Osteoblast (primary cell): ENCODE measurements around the gene HOXC10. TPM values are rescaled to one million over a fixed set of nuclear protein-coding genes. Genes with fewer than 3 reads are reported as not detected.

Experiments used
- DNase-seq: peaks from one replicate; pipeline ENCODE4 v3.0.0; 2011; ENCODE audit warnings: low spot score, mixed read lengths; ENCODE audit not compliant: insufficient read length; ENCODE audit errors: missing footprints
- H2AFZ ChIP-seq: 2 replicates; pipeline ENCODE4 v1.6.0; 2011; ENCODE audit warnings: mild to moderate bottlenecking, low read length
- H3K27ac ChIP-seq: 2 replicates; pipeline ENCODE4 v1.5.1; 2011; ENCODE audit warnings: mild to moderate bottlenecking, low read depth, low read length, moderate library complexity
- H3K27me3 ChIP-seq: 2 replicates; pipeline ENCODE4 v1.6.0; 2012; ENCODE audit warnings: mild to moderate bottlenecking, control low read depth, inconsistent platforms, low read length, moderate library complexity; ENCODE audit not compliant: insufficient read depth
- H3K36me3 ChIP-seq: 2 replicates; pipeline ENCODE4 v1.5.1; 2011; ENCODE audit warnings: mild to moderate bottlenecking, low read length, control low read depth, moderate library complexity; ENCODE audit not compliant: insufficient read depth
- H3K4me1 ChIP-seq: 2 replicates; pipeline ENCODE4 v1.5.1; 2011; ENCODE audit warnings: mild to moderate bottlenecking, low read length, control low read depth, moderate library complexity; ENCODE audit not compliant: insufficient read depth
- H3K4me2 ChIP-seq: 2 replicates; pipeline ENCODE4 v1.6.0; 2011; ENCODE audit warnings: mild to moderate bottlenecking, low read length; ENCODE audit not compliant: insufficient read depth
- H3K4me3 ChIP-seq: fragments of 200-600 bp; sonication (generic); 3 replicates; pipeline ENCODE4 v1.5.1; 2012; ENCODE audit warnings: mild to moderate bottlenecking, low read length, inconsistent platforms; ENCODE audit not compliant: insufficient read depth
- H3K79me2 ChIP-seq: 2 replicates; pipeline ENCODE4 v1.6.0; 2012; ENCODE audit warnings: mild to moderate bottlenecking, low read length, control low read depth, inconsistent platforms; ENCODE audit not compliant: insufficient read depth
- H3K9me3 ChIP-seq: 2 replicates; pipeline ENCODE4 v1.5.1; 2011; ENCODE audit warnings: low read depth, low read length, control low read depth
- H4K20me1 ChIP-seq: 2 replicates; pipeline ENCODE4 v1.6.0; 2012; ENCODE audit warnings: mild to moderate bottlenecking, low read length, control low read depth; ENCODE audit not compliant: insufficient read depth
- total RNA-seq: library from RNA; depleted of rRNA; stranded (reverse); fragments of >200 nt; gene quantifications from 2 replicates; pipeline ENCODE4 v1.2.3, GENCODE V29; 2012
- TF ChIP-seq, protein P1 (sequence below): IDR thresholded peaks from 2 replicates; pipeline ENCODE4 v1.5.1; 2011; ENCODE audit warnings: mild to moderate bottlenecking, low read depth, low read length, moderate library complexity; ENCODE audit errors: extremely low read depth

The HOXC10 gene
- total RNA-seq, 1 donor, result 11.2 TPM

DNA sequence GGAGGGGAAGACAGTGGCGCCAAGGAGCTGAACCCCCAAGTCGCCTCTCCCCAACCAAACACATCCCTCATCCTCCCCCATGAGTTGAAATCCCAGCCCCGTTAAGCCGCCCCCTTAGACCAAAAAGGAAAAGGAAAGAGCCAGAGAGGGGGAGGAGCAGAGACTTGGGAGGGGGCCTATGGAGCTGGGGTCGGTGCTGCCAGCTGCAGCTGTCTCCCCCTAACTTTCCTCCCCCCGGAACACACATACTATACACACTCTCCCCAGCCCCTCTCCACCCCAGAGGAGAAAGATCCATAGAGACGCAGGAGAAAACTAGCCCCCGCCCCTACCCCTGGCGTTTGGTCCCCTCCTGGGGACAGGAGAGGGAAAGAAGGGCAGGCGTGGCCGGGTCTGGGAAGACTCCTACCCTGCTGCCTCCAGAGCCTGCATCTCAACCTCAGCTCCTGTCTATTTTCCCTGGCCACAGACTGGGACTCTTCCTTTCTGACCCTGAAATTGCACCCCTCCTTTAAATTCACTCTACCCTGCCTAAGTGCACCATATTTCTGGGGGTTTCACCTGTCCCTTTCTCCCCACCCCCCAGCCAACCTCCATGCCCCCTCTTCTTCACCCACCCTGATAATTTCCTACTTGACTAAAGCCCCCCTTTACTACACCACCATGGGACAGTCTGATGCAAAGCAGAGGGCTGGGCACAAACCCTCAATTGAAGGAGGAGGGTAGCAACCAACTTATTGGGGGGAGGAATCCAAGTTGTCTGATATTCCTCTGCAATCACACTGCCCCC, 13.4 kb downstream of the HOXC10 start:
- Histone ChIP-seq H3K79me2 (peaks cover 97% of the 10 kb centered on the region), H3K27ac (peak overlapping the region; percentile 91), H3K4me1 (peaks cover 48% of the 10 kb centered on the region), H2AFZ (no peak overlapping the region), H3K36me3 (peaks cover 10% of the 10 kb centered on the region), H4K20me1 (peaks cover 9% of the 10 kb centered on the region), H3K27me3 (no peaks in the 10 kb centered on the region), H3K4me3 (peak overlapping the region; percentile 83), H3K9me3 (no peaks in the 10 kb centered on the region), H3K4me2 (peak overlapping the region; percentile 88)
- DNase-seq, result no peak
- TF ChIP-seq, protein P1, sequence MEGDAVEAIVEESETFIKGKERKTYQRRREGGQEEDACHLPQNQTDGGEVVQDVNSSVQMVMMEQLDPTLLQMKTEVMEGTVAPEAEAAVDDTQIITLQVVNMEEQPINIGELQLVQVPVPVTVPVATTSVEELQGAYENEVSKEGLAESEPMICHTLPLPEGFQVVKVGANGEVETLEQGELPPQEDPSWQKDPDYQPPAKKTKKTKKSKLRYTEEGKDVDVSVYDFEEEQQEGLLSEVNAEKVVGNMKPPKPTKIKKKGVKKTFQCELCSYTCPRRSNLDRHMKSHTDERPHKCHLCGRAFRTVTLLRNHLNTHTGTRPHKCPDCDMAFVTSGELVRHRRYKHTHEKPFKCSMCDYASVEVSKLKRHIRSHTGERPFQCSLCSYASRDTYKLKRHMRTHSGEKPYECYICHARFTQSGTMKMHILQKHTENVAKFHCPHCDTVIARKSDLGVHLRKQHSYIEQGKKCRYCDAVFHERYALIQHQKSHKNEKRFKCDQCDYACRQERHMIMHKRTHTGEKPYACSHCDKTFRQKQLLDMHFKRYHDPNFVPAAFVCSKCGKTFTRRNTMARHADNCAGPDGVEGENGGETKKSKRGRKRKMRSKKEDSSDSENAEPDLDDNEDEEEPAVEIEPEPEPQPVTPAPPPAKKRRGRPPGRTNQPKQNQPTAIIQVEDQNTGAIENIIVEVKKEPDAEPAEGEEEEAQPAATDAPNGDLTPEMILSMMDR, result no peak

DNA sequence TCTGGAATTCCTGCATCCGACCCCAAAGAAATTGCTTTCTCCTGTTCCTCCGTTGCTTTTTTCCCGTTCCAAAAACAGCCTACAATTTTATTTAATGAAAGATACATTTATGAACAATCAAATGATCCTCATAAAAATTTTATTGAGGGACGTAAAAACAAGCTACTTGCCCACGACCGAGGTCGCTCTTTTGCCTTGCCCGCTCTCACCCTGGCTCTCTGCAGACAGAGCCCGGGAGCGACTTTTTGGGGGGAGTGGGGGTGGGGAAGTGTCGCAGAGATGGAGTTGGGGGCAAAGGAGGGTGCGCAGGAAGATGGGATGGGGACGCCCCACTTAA, 13.9 kb downstream of the HOXC10 start:
- Histone ChIP-seq H3K4me2 (peak overlapping the region; percentile 88), H3K27ac (no peak overlapping the region), H4K20me1 (peaks cover 6% of the 10 kb centered on the region), H3K79me2 (peaks cover 93% of the 10 kb centered on the region), H2AFZ (no peak overlapping the region), H3K9me3 (no peaks in the 10 kb centered on the region), H3K36me3 (peaks cover 10% of the 10 kb centered on the region), H3K4me3 (peak overlapping the region; percentile 93), H3K4me1 (peaks cover 47% of the 10 kb centered on the region), H3K27me3 (no peaks in the 10 kb centered on the region)
- peak; percentile 62 for DNase-seq
- TF ChIP-seq, protein P1, result peak; percentile 9

DNA sequence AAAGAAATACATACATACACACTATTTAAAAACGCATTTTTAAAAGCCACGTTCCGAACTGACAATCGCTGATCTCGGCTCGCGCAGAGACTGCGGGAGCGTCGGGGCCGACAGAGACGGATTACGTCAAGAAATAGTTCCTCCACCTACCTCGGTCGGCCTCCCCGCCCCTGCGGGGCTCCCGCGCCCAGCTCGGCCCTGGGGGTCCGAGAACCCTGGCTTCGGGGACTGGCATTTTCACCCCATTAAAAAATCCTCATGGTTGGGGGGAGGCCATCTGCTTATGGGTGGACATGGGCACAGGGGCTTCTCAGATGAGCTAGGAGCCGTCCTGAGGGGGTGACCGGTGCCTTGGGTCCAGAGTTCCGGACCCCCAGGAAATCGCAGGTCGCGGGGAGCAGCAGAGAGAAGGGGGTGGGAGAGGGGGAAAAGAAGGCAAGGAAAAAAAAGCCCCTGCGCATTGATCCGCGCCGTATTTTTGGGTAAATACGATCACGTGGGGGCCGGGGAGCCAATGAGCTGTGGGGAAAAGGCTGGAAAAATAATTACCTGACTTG, 14.7 kb downstream of the HOXC10 start:
- Histone ChIP-seq H2AFZ (peak overlapping the region; percentile 91), H3K36me3 (peaks cover 10% of the 10 kb centered on the region), H3K4me2 (peak overlapping the region; percentile 88), H3K27me3 (no peaks in the 10 kb centered on the region), H3K79me2 (peaks cover 88% of the 10 kb centered on the region), H4K20me1 (peaks cover 6% of the 10 kb centered on the region), H3K27ac (peak overlapping the region; percentile 87), H3K9me3 (no peaks in the 10 kb centered on the region), H3K4me1 (peaks cover 44% of the 10 kb centered on the region), H3K4me3 (peak overlapping the region; percentile 93)
- TF ChIP-seq, protein P1, result no peak
- DNase-seq, result peak; percentile 98
